Nephron (organoid): ENCODE measurements around the gene UBAC2.
A peak's percentile ranks its signal among the peaks of the same experiment; 100 is the strongest.
"Not testable (repeated sequence)": the region's sequence is repeated elsewhere in the genome, so short reads cannot be mapped to it uniquely, and the experiment has no call there.

Experiments used
- H3K27ac Mint-ChIP-seq, 3 experiments: 2 replicates each; pipeline ENCODE4 v1.8.0; 2020; ENCODE audit warnings: mixed read lengths in 3 of 3, mild to moderate bottlenecking in 2 of 3, moderate library complexity in 1 of 3
- H3K27me3 Mint-ChIP-seq: 2 replicates; pipeline ENCODE4 v1.8.0; 2021; ENCODE audit warnings: low read depth, mild to moderate bottlenecking, moderate library complexity, mixed read lengths
- H3K36me3 Mint-ChIP-seq: 2 replicates; pipeline ENCODE4 v1.8.0; 2020; ENCODE audit warnings: low read depth, mixed read lengths
- H3K4me1 Mint-ChIP-seq: 2 replicates; pipeline ENCODE4 v1.8.0; 2020; ENCODE audit warnings: mixed read lengths
- H3K4me3 Mint-ChIP-seq, 3 experiments: 2 replicates each; pipeline ENCODE4 v1.8.0; 2020; ENCODE audit warnings: mild to moderate bottlenecking in 3 of 3, mixed read lengths in 3 of 3, moderate library complexity in 2 of 3
- H3K9me3 Mint-ChIP-seq: 2 replicates; pipeline ENCODE4 v1.8.0; 2020; ENCODE audit warnings: mixed read lengths
- CTCF ChIP-seq, 3 experiments: fragments of 200-600 bp; sonication (generic); IDR thresholded peaks; one replicate each; pipeline ENCODE4 v1.5.0; 2021; ENCODE audit warnings: antibody characterized with exemption in 3 of 3; ENCODE audit not compliant: unreplicated experiment in 3 of 3

Gene UBAC2

DNA sequence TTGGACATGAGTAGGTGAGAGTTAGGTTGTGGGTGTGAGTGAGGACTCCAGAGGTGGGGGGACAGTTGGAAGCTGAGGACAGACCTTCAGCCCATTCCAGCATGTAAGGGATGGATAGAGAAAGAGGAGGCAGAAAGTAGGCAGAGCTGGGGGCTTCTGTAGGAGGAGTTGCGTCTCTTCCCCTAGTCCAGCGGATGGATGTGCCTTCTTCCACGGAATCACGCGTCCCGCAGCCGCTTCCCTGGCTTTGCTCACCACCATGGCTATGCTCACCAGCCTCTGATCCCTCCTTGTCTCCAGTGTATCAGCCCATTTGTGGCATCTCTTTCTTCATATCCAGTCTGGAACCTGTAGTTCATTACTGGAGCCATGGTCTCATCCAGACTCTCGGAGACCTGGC is 5.6 kb downstream of the UBAC2 start:
- no peaks in the 10 kb centered on the region for H3K27me3 Mint-ChIP-seq
- no peak overlapping the region for H3K4me3 Mint-ChIP-seq
- H3K4me1 Mint-ChIP-seq = peaks cover 57% of the 10 kb centered on the region
- no peak overlapping the region for H3K27ac Mint-ChIP-seq
- H3K9me3 Mint-ChIP-seq = no peaks in the 10 kb centered on the region
- peaks cover 36% of the 10 kb centered on the region for H3K36me3 Mint-ChIP-seq
- TF ChIP-seq CTCF (IDR thresholded peaks at IDR 0.05; ENCODE audit: unreplicated experiment in 3 of 3) = no peak

DNA sequence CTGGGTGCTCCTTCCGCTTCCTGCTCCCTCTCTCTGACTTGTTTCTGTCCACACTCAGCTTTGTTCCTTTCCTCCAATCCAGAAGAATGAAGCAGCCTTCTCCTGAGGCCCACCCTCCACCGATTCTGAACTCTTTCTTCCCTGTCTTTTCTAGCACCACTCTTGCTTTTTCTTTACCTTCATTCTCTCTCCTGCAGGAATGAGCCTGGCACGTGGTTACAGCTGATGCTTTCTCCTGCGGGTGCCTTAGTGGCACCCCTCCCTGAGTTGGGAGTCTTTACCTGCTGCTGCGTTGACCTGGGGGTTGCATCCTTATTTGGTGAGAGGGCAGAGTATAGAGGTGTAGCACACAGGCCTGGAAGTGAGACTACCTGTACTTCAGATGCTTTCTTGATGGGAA is 6.2 kb downstream of the UBAC2 start:
- Mint-ChIP-seq H3K27ac (no peak overlapping the region), H3K4me3 (peak overlapping the region in 1 of 3 experiments; percentile 8), H3K27me3 (no peaks in the 10 kb centered on the region), H3K36me3 (peaks cover 36% of the 10 kb centered on the region), H3K9me3 (no peaks in the 10 kb centered on the region), H3K4me1 (peaks cover 53% of the 10 kb centered on the region)
- TF ChIP-seq CTCF (IDR thresholded peaks at IDR 0.05; ENCODE audit: unreplicated experiment in 3 of 3) = no peak

DNA sequence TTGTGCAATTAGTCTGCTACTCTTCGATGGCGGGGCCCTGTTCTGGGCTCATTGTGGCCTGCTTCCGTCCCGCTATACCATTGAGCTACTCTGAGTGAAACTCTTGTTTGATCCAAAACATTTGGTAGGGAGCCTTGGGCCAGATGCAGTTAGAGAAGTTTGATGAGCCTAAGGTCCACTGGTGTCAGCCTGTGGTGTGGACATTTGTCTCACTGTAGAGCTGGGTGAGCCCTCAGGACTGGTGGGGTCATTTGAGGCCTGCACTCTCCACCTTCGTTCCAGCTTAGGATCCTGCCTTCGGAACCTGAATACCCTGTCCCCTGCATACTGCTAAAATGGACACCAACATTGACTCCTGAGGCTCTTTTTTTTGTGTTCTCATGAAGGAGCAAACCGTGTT is 6.9 kb downstream of the UBAC2 start:
- no peak for TF ChIP-seq CTCF (IDR thresholded peaks at IDR 0.05; ENCODE audit: unreplicated experiment in 3 of 3)
- no peak overlapping the region for H3K27ac Mint-ChIP-seq
- no peaks in the 10 kb centered on the region for H3K27me3 Mint-ChIP-seq
- no peak overlapping the region for H3K4me3 Mint-ChIP-seq
- H3K36me3 Mint-ChIP-seq = peaks cover 36% of the 10 kb centered on the region
- peaks cover 47% of the 10 kb centered on the region for H3K4me1 Mint-ChIP-seq
- no peaks in the 10 kb centered on the region for H3K9me3 Mint-ChIP-seq

- Mint-ChIP-seq H3K27me3 (no peaks in the 10 kb centered on the region), H3K27ac (no peak overlapping the region), H3K9me3 (no peaks in the 10 kb centered on the region), H3K4me3 (no peak overlapping the region), H3K4me1 (peaks cover 43% of the 10 kb centered on the region), H3K36me3 (peaks cover 36% of the 10 kb centered on the region)
- no peak for TF ChIP-seq CTCF (IDR thresholded peaks at IDR 0.05; ENCODE audit: unreplicated experiment in 3 of 3)
Measured at GRCh38 chr13:99208185-99208584, 7.5 kb downstream of the UBAC2 start.

DNA sequence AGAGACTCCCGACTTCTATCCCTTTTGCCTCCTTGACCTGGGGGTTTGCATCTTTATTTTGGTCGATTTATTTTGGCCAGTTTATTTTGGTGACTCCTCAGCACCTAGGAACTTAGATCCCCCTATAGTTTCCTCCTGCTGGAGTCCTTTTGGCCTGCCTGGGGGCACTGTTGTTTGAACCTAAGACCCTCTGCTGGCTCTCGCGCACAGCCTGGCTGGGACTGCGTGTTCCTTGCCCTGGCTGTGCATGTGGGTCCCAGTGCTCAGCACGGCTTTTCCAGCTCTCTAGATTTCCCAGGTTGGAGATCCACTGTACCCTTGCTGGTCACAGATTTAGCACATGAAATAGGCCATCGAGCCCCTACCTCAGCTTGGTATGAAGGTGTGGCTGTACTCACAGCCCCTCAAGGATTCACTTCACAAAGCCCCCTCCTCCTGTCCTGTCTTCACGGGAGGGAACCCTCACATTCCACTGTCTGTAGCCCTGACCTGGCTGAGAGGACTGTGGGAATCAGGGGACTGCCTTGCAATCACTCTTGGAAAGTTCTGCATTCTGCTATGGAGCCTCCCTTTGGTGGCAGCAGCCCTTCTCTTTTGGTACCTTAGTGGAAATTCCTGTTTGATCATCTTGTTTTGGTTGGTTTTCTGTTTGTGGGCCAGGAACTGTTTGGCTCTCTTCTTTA is 8.3 kb downstream of the UBAC2 start:
- peaks cover 32% of the 10 kb centered on the region for H3K36me3 Mint-ChIP-seq
- no peaks in the 10 kb centered on the region for H3K9me3 Mint-ChIP-seq
- peaks cover 35% of the 10 kb centered on the region for H3K4me1 Mint-ChIP-seq
- peak overlapping the region in 1 of 3 experiments; percentile 20 for H3K27ac Mint-ChIP-seq
- H3K27me3 Mint-ChIP-seq = no peaks in the 10 kb centered on the region
- TF ChIP-seq CTCF (IDR thresholded peaks at IDR 0.05; ENCODE audit: unreplicated experiment in 3 of 3) = no peak
- no peak overlapping the region for H3K4me3 Mint-ChIP-seq

DNA sequence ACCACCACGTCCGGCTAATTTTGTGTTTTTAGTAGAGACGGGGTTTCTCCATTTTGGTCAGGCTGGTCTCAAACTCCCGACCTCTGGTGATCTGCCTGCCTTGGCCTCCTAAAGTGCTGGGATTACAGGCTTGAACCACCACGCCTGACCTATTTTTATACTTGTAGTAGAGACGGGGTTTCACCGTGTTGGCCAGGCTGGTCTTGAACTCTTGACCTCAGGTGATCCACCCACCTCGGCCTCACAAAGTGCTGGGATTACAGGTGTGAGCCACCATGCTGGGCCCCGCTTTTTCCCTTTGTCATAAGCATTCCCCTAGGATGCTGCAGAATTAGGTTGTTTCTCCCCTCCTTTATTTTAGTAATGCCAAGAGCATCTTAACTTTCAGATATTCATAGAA is 10.0 kb downstream of the UBAC2 start:
- peaks cover 38% of the 10 kb centered on the region for H3K4me1 Mint-ChIP-seq
- not testable (repeated sequence) for H3K9me3 Mint-ChIP-seq, H3K4me3 Mint-ChIP-seq, H3K27ac Mint-ChIP-seq, H3K27me3 Mint-ChIP-seq
- peaks cover 23% of the 10 kb centered on the region for H3K36me3 Mint-ChIP-seq
